Thoracic aorta (tissue), 2 donors: ENCODE results near the gene AHRR. TPM values are rescaled to one million over a fixed set of nuclear protein-coding genes. Genes with fewer than 3 reads are reported as not detected.

Experiments used
- ATAC-seq: fragments of 150-250 bp; one replicate; pipeline ENCODE4 v1.8.0; 2017; ENCODE audit warnings: low read depth; ENCODE audit not compliant: insufficient number of reproducible peaks, low FRiP score
- DNase-seq: peaks from one replicate; pipeline ENCODE4 v3.0.0-alpha.2; 2020; ENCODE audit warnings: low spot score
- H3K27ac ChIP-seq, 2 donors: fragments of 200-600 bp; sonication (generic); 1 replicate in 1 of 2; 2 replicates in 1 of 2; pipeline ENCODE4 v1.5.1; 2016; ENCODE audit warnings: mild to moderate bottlenecking in 2 of 2, moderate library complexity in 2 of 2
- H3K27me3 ChIP-seq: fragments of 200-600 bp; sonication (generic); replicated peaks from 2 replicates; pipeline ENCODE4 v1.6.0; 2016; ENCODE audit warnings: mild to moderate bottlenecking; ENCODE audit not compliant: insufficient read depth
- H3K36me3 ChIP-seq: fragments of 200-600 bp; sonication (generic); one replicate; pipeline ENCODE4 v1.5.1; 2016
- H3K4me1 ChIP-seq, 2 donors: fragments of 200-600 bp; sonication (generic); 1 replicate in 1 of 2; 2 replicates in 1 of 2; pipeline versions ENCODE4 v1.5.1 to v1.6.0; 2016; ENCODE audit warnings: low read depth in 2 of 2, mild to moderate bottlenecking in 1 of 2; ENCODE audit not compliant: control insufficient read depth in 1 of 2
- H3K4me3 ChIP-seq: fragments of 200-600 bp; sonication (generic); 2 replicates; pipeline ENCODE4 v1.5.1; 2016; ENCODE audit warnings: mild to moderate bottlenecking
- H3K9me3 ChIP-seq: fragments of 200-600 bp; sonication (generic); 2 replicates; pipeline ENCODE4 v1.5.1; 2016
- CTCF ChIP-seq: fragments of 200-600 bp; sonication (generic); IDR thresholded peaks from one replicate; pipeline ENCODE4 v1.5.1; 2019; ENCODE audit warnings: antibody characterized with exemption
- total RNA-seq, 2 donors: library from RNA; depleted of rRNA; stranded (reverse); fragments of >200 nt; gene quantifications; one replicate each; pipeline versions ENCODE4 v1.1.0 to v1.2.3, GENCODE V29; 2016

The AHRR gene
- total RNA-seq, 2 donors from 2014 or later = 0.85 to 3.1 TPM

GRCh38 chr5:326109-326508, 4.6 kb downstream of the AHRR start:
- H3K9me3 ChIP-seq = no peaks in the 10 kb centered on the region
- no peaks in the 10 kb centered on the region for H3K27me3 ChIP-seq
- H3K4me1 ChIP-seq = peaks cover 7 to 15% of the 10 kb centered on the region in 2 donors
- no peak for DNase-seq
- H3K27ac ChIP-seq = no peak overlapping the region
- H3K4me3 ChIP-seq = no peak overlapping the region
- TF ChIP-seq CTCF = no peak
- H3K36me3 ChIP-seq = no peaks in the 10 kb centered on the region
- ATAC-seq = no peak

- H3K27ac ChIP-seq = no peak overlapping the region
- ATAC-seq (no peak), DNase-seq (no peak)
- H3K4me1 ChIP-seq = no peaks in the 10 kb centered on the region
- H3K36me3 ChIP-seq = no peaks in the 10 kb centered on the region
- H3K4me3 ChIP-seq = no peak overlapping the region
- no peaks in the 10 kb centered on the region for H3K9me3 ChIP-seq
- no peak for TF ChIP-seq CTCF
- H3K27me3 ChIP-seq = no peaks in the 10 kb centered on the region
Observed at GRCh38 chr5:329121-329735, 7.7 kb downstream of the AHRR start.

GRCh38 chr5:329768-330167, 8.3 kb downstream of the AHRR start:
- no peak for DNase-seq
- ATAC-seq = no peak
- no peak overlapping the region for H3K4me3 ChIP-seq
- no peak for TF ChIP-seq CTCF
- H3K27me3 ChIP-seq = no peaks in the 10 kb centered on the region
- H3K36me3 ChIP-seq = no peaks in the 10 kb centered on the region
- no peaks in the 10 kb centered on the region for H3K4me1 ChIP-seq
- H3K27ac ChIP-seq = no peak overlapping the region
- H3K9me3 ChIP-seq = no peaks in the 10 kb centered on the region

GRCh38 chr5:332843-333242, 11.3 kb downstream of the AHRR start:
- H3K4me3 ChIP-seq = no peak overlapping the region
- no peaks in the 10 kb centered on the region for H3K27me3 ChIP-seq
- TF ChIP-seq CTCF = no peak
- H3K9me3 ChIP-seq = no peaks in the 10 kb centered on the region
- no peak for DNase-seq
- no peaks in the 10 kb centered on the region for H3K36me3 ChIP-seq
- no peaks in the 10 kb centered on the region for H3K4me1 ChIP-seq
- H3K27ac ChIP-seq = no peak overlapping the region
- no peak for ATAC-seq

- Histone ChIP-seq H3K27me3 (no peaks in the 10 kb centered on the region), H3K27ac (no peak overlapping the region), H3K36me3 (no peaks in the 10 kb centered on the region), H3K4me3 (no peak overlapping the region), H3K9me3 (no peaks in the 10 kb centered on the region), H3K4me1 (no peaks in the 10 kb centered on the region)
- no peak for TF ChIP-seq CTCF
- no peak for DNase-seq
- no peak for ATAC-seq
Observed at GRCh38 chr5:333945-334344, 12.4 kb downstream of the AHRR start.
